Measurements from ENCODE around the gene KIFAP3. TPM values are rescaled to one million over a fixed set of nuclear protein-coding genes. Genes with fewer than 3 reads are reported as not detected.

Gene KIFAP3
- total RNA-seq, 1 experiment from 2014 or later, result 3.8 TPM

- no peak overlapping the region for H3K14ac ChIP-seq (ENCODE audit: insufficient read depth, low read length)
- no peak for TF ChIP-seq CTCF (conservative IDR thresholded peaks at IDR 0.05)
These were observed 30.3 kb downstream of the KIFAP3 start for GRCh38 chr1:170044187-170044586.

More at GRCh38 chr1:170044187-170044586, 30.3 kb downstream of the KIFAP3 start:
- Mint-ChIP-seq H3K4me3 (no peak overlapping the region), H3K36me3 (ENCODE audit: insufficient read depth in 1 of 3, low read depth in 3 of 3) (no peaks in the 10 kb centered on the region), H3K9me3 (no peaks in the 10 kb centered on the region), H3K4me1 (0 out of 4 replicates have a peak, but pooled peaks cover 0 to 3% of the 10 kb centered on the region in 2 experiments), H3K27me3 (ENCODE audit: low read depth) (no peaks in the 10 kb centered on the region), H3K27ac (no peak overlapping the region)
- no peak overlapping the region for H2BK20ac ChIP-seq (ENCODE audit: low read depth, low read length, poor library complexity, severe bottlenecking)
- H3K4me2 ChIP-seq (ENCODE audit: insufficient read depth, insufficient read length, low read length), result no peak overlapping the region
- H3K79me1 ChIP-seq (ENCODE audit: insufficient read depth, low read depth, low read length, poor library complexity, severe bottlenecking), result no peaks in the 10 kb centered on the region
- H3K18ac ChIP-seq (ENCODE audit: insufficient read length, low read depth, low read length), result no peak overlapping the region
- no peak overlapping the region for H3K4ac ChIP-seq (ENCODE audit: low read depth, low read length)
- H4K20me1 ChIP-seq (ENCODE audit: control insufficient read depth, insufficient read depth, insufficient read length), result no peaks in the 10 kb centered on the region
- H4K5ac ChIP-seq (ENCODE audit: insufficient read length, low read depth, low read length), result no peak overlapping the region
- H4K8ac ChIP-seq (replicated peaks; ENCODE audit: insufficient read length, low read depth, low read length), result no peak overlapping the region
- H3K56ac ChIP-seq (ENCODE audit: insufficient read length, low read depth, low read length), result no peak overlapping the region
- H2BK12ac ChIP-seq (ENCODE audit: insufficient read length, low read depth, low read length), result no peak overlapping the region
- no peak for DNase-seq
- H2BK5ac ChIP-seq (ENCODE audit: insufficient read length, low read length), result no peak overlapping the region
- H2BK15ac ChIP-seq (ENCODE audit: low read depth, low read length), result no peak overlapping the region
- H3K27ac ChIP-seq (ENCODE audit: insufficient read length, low read depth, low read length), result no peak overlapping the region
- H3K9me3 ChIP-seq (ENCODE audit: control insufficient read depth, low read depth, low read length), result no peaks in the 10 kb centered on the region
- no peak overlapping the region for H3K23ac ChIP-seq (ENCODE audit: insufficient read length, low read depth, low read length)
- no peak overlapping the region for H4K91ac ChIP-seq (ENCODE audit: insufficient read length, low read depth, low read length)
- no peaks in the 10 kb centered on the region for H3K27me3 ChIP-seq (ENCODE audit: insufficient read depth, low read length)
- no peaks in the 10 kb centered on the region for H3K23me2 ChIP-seq (ENCODE audit: insufficient read length, low read depth, low read length, poor library complexity, severe bottlenecking)
- no peak overlapping the region for H2BK120ac ChIP-seq (ENCODE audit: low read depth, low read length, poor library complexity, severe bottlenecking)
- no peak overlapping the region for H3K9ac ChIP-seq (ENCODE audit: extremely low read depth, insufficient read length, low read length)
- no peaks in the 10 kb centered on the region for H3K4me1 ChIP-seq (ENCODE audit: insufficient read depth, low read length)
- no peak overlapping the region for H2AK5ac ChIP-seq (ENCODE audit: insufficient read length, low read length)
- no peaks in the 10 kb centered on the region for H3K79me2 ChIP-seq (ENCODE audit: insufficient read depth, low read length)
- H3T11ph ChIP-seq (ENCODE audit: low read length), result no peak overlapping the region
- no peak overlapping the region for H2AFZ ChIP-seq (ENCODE audit: low read length)

All from H9 (cell line).